Keratinocyte (primary cell): Measurements from ENCODE around the gene MYO16. TPM values are rescaled to one million over a fixed set of nuclear protein-coding genes. Genes with fewer than 3 reads are reported as not detected.
"Not testable (repeated sequence)": the region's sequence is repeated elsewhere in the genome, so short reads cannot be mapped to it uniquely, and the experiment has no call there.

ENCODE experiments used
- DNase-seq: peaks from one replicate; pipeline ENCODE4 v3.0.0-alpha.2; 2011; ENCODE audit warnings: low read depth, missing footprints, low spot score
- FAIRE-seq: peaks from 2 replicates; lab custom pipeline; 2011; peaks lifted over from hg19 to GRCh38; lab: Jason Lieb, UNC
- H2AFZ ChIP-seq: 2 replicates; pipeline ENCODE4 v1.6.0; 2012; ENCODE audit warnings: low read length, control low read depth, inconsistent platforms; ENCODE audit not compliant: control insufficient read depth
- H3K27ac ChIP-seq: 2 replicates; pipeline ENCODE4 v1.5.1; 2011; ENCODE audit warnings: low read length; ENCODE audit not compliant: control insufficient read depth, insufficient read depth
- H3K27me3 ChIP-seq: 3 replicates; pipeline ENCODE4 v1.6.0; 2011; ENCODE audit warnings: low read length; ENCODE audit not compliant: control insufficient read depth, insufficient read depth; ENCODE audit errors: extremely low read depth
- H3K36me3 ChIP-seq, 2 experiments: 2 replicates in 1 of 2; 3 replicates in 1 of 2; pipeline ENCODE4 v1.5.1; 2011; ENCODE audit warnings: low read length in 2 of 2, mild to moderate bottlenecking in 1 of 2; ENCODE audit not compliant: control insufficient read depth in 2 of 2, insufficient read depth in 2 of 2; ENCODE audit errors: extremely low read depth in 1 of 2
- H3K4me1 ChIP-seq: 3 replicates; pipeline ENCODE4 v1.5.1; 2011; ENCODE audit warnings: low read length; ENCODE audit not compliant: control insufficient read depth, insufficient read depth; ENCODE audit errors: extremely low read depth
- H3K4me2 ChIP-seq: 3 replicates; pipeline ENCODE4 v1.6.0; 2011; ENCODE audit warnings: low read depth, low read length; ENCODE audit not compliant: control insufficient read depth, insufficient read depth; ENCODE audit errors: extremely low read depth
- H3K4me3 ChIP-seq, 3 experiments: fragments of 200-600 bp in 1 of 3; sonication (generic) in 1 of 3; 2 replicates in 2 of 3; 3 replicates in 1 of 3; pipeline ENCODE4 v1.5.1; 2011 to 2016; ENCODE audit warnings: low read length in 3 of 3, mild to moderate bottlenecking in 3 of 3, control low read depth in 2 of 3, inconsistent platforms in 1 of 3, low read depth in 1 of 3, mixed read lengths in 1 of 3, mixed run types in 1 of 3, moderate library complexity in 1 of 3; ENCODE audit not compliant: control insufficient read depth in 2 of 3, insufficient read depth in 2 of 3; ENCODE audit errors: extremely low read depth in 1 of 3
- H3K79me2 ChIP-seq: 2 replicates; pipeline ENCODE4 v1.6.0; 2012; ENCODE audit warnings: low read length; ENCODE audit not compliant: control insufficient read depth, insufficient read depth
- H3K9ac ChIP-seq: 3 replicates; pipeline ENCODE4 v1.6.0; 2011; ENCODE audit warnings: low read length; ENCODE audit not compliant: control insufficient read depth, insufficient read depth; ENCODE audit errors: extremely low read depth
- H3K9me1 ChIP-seq: 3 replicates; pipeline ENCODE4 v1.6.0; 2011; ENCODE audit warnings: low read length; ENCODE audit not compliant: control insufficient read depth, insufficient read depth; ENCODE audit errors: extremely low read depth
- H3K9me3 ChIP-seq: 2 replicates; pipeline ENCODE4 v1.5.1; 2012; ENCODE audit warnings: low read depth, low read length; ENCODE audit not compliant: control insufficient read depth
- H4K20me1 ChIP-seq: 3 replicates; pipeline ENCODE4 v1.6.0; 2011; ENCODE audit warnings: low read length; ENCODE audit not compliant: control insufficient read depth, insufficient read depth; ENCODE audit errors: extremely low read depth
- EZH2 ChIP-seq: IDR thresholded peaks from one replicate; pipeline ENCODE4 v1.6.1; 2012; ENCODE audit warnings: inconsistent platforms, mild to moderate bottlenecking, low read length, moderate library complexity
- dilution Hi-C: fragments of 300-500 bp; cut with MboI; formaldehyde crosslinking; loops from one replicate; pipeline ENCODE4 v1.7.0; 2020; ENCODE audit warnings: low sequenced_read_pairs; ENCODE audit not compliant: extremely low pct_ligation_motif_present
- polyA plus RNA-seq, 5 experiments: library from polyadenylated mRNA; depleted of rRNA in 3 of 5; stranded (reverse) in 3 of 5; stranded (forward) in 1 of 5; unstranded in 1 of 5; fragments of >200 nt; gene quantifications; 1 replicate in 1 of 5; 2 replicates in 3 of 5; 3 replicates in 1 of 5; pipeline versions ENCODE4 v1.2.1 to v1.2.3, GENCODE V29; 2011 to 2012; ENCODE audit warnings: missing spikeins in 2 of 5, low read depth in 1 of 5, low replicate concordance in 1 of 5
- TF ChIP-seq, protein P1 (sequence below), 3 experiments: IDR thresholded peaks in 1 of 3; conservative IDR thresholded peaks in 1 of 3; optimal IDR thresholded peaks in 1 of 3; 2 replicates in 2 of 3; 3 replicates in 1 of 3; pipeline versions ENCODE3 to v1.5.1; 2011; ENCODE audit warnings: low read length in 3 of 3, mild to moderate bottlenecking in 3 of 3, moderate library complexity in 2 of 3, control low read depth in 1 of 3, inconsistent platforms in 1 of 3; ENCODE audit not compliant: insufficient read depth in 2 of 3; ENCODE audit errors: extremely low read depth in 1 of 3

MYO16 gene
- polyA plus RNA-seq, 1 donor (not counting 4 experiments of a cell fraction or from before 2014, with no cell fraction given) = 0.08 TPM

DNA sequence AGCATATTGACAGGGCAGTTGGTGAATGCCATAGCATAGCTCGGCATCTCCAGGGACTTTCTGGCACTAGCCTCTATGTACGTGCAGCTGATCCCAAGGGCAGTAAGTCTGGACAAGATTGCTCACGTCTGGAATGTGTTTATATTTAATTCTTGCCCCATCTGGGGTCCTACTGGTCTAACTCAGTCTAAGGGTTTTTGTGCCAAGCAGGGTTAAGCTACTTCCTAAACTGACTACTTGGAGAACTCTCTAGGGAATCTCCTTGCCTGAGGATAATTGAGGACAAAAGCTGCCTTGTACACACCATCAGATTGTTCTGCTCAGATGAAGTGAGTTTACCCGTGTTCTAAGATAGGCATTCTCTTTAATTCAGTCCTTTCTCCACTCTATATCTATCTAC, 358.1 kb downstream of the MYO16 start:
- Histone ChIP-seq H4K20me1 (no peaks in the 10 kb centered on the region), H3K9ac (no peak overlapping the region), H3K36me3 (no peaks in the 10 kb centered on the region), H3K9me1 (no peaks in the 10 kb centered on the region), H2AFZ (peak overlapping the region; percentile 82), H3K4me1 (peaks cover 19% of the 10 kb centered on the region), H3K27ac (peak overlapping the region; percentile 40), H3K9me3 (no peaks in the 10 kb centered on the region), H3K27me3 (no peaks in the 10 kb centered on the region), H3K4me3 (peak overlapping the region in 1 of 3 experiments; percentile 31), H3K4me2 (peak overlapping the region; percentile 67), H3K79me2 (no peaks in the 10 kb centered on the region)
- DNase-seq = peak; percentile 9
- dilution Hi-C loops = no loop called here
- peak; percentile 70 for FAIRE-seq
- TF ChIP-seq EZH2 = no peak
- TF ChIP-seq, protein P1, sequence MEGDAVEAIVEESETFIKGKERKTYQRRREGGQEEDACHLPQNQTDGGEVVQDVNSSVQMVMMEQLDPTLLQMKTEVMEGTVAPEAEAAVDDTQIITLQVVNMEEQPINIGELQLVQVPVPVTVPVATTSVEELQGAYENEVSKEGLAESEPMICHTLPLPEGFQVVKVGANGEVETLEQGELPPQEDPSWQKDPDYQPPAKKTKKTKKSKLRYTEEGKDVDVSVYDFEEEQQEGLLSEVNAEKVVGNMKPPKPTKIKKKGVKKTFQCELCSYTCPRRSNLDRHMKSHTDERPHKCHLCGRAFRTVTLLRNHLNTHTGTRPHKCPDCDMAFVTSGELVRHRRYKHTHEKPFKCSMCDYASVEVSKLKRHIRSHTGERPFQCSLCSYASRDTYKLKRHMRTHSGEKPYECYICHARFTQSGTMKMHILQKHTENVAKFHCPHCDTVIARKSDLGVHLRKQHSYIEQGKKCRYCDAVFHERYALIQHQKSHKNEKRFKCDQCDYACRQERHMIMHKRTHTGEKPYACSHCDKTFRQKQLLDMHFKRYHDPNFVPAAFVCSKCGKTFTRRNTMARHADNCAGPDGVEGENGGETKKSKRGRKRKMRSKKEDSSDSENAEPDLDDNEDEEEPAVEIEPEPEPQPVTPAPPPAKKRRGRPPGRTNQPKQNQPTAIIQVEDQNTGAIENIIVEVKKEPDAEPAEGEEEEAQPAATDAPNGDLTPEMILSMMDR (optimal IDR thresholded peaks at IDR 0.05 in 1 of 3, IDR thresholded peaks at IDR 0.05 in 1 of 3, conservative IDR thresholded peaks at IDR 0.05 in 1 of 3; ENCODE audit: extremely low read depth in 1 of 3, insufficient read depth in 2 of 3, low read length in 3 of 3) = no peak

DNA sequence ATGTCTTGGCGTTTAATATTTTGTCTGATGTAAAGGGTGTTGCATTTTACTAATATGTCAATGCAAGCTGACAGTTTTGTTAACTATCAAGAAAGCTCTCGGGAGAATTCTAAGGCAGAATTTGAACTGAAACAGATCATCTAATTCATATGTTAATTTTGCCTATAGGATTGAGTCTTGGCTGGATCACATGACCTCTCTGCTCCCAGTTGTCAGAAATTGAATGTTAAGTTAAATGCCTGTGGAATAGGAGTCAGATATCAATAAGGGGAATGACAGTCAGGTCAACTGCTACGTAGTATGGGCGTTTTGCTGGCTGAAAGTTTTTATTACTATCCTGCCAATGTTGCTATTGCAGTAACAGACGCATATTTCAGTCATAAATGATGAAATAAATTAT, 358.5 kb downstream of the MYO16 start:
- Histone ChIP-seq H3K9ac (no peak overlapping the region), H2AFZ (peak overlapping the region; percentile 82), H3K4me2 (peak overlapping the region; percentile 67), H3K4me3 (no peak overlapping the region), H3K9me3 (no peaks in the 10 kb centered on the region), H3K27me3 (no peaks in the 10 kb centered on the region), H3K79me2 (no peaks in the 10 kb centered on the region), H3K27ac (peak overlapping the region; percentile 40), H3K36me3 (no peaks in the 10 kb centered on the region), H4K20me1 (no peaks in the 10 kb centered on the region), H3K4me1 (peaks cover 19% of the 10 kb centered on the region), H3K9me1 (no peaks in the 10 kb centered on the region)
- dilution Hi-C loops = no loop called here
- FAIRE-seq (peak; percentile 5), DNase-seq (no peak)
- TF ChIP-seq, protein P1 (optimal IDR thresholded peaks at IDR 0.05 in 1 of 3, IDR thresholded peaks at IDR 0.05 in 1 of 3, conservative IDR thresholded peaks at IDR 0.05 in 1 of 3; ENCODE audit: extremely low read depth in 1 of 3, insufficient read depth in 2 of 3, low read length in 3 of 3) = no peak
- TF ChIP-seq EZH2 = no peak

DNA sequence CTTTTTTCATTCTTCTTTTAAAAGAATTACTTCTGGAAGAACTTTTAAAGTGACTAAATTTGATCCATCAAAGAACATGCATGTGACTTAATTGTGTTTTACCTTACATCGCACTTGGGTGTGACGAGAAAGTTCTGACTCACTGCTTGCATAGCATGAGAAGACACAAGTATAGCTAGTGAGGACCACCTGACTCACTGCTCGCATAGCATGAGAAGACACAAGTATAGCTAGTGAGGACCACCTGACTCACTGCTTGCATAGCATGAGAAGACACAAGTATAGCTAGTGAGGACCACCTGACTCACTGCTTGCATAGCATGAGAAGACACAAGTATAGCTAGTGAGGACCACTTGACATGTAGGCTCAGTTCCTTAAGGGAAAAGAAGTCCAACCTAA, 362.0 kb downstream of the MYO16 start:
- H3K36me3 ChIP-seq, FAIRE-seq, H3K9ac ChIP-seq, H3K9me1 ChIP-seq, H3K27me3 ChIP-seq, H3K4me3 ChIP-seq, H3K27ac ChIP-seq, H4K20me1 ChIP-seq, H3K79me2 ChIP-seq, DNase-seq, H3K4me2 ChIP-seq, H3K9me3 ChIP-seq, dilution Hi-C loops, H2AFZ ChIP-seq: not testable (repeated sequence)
- H3K4me1 ChIP-seq = peaks cover 19% of the 10 kb centered on the region
